ENCODE results near the gene FAIM.
"Not testable (repeated sequence)": the region's sequence is repeated elsewhere in the genome, so short reads cannot be mapped to it uniquely, and the experiment has no call there.

Gene FAIM

GRCh38 chr3:138670407-138670806, 61.8 kb downstream of the FAIM start:
- H3K27ac ChIP-seq, result no peak overlapping the region
- in situ Hi-C loops (cut with HindIII; ENCODE audit: low pct_ligation_motif_present, low sequenced_read_pairs), result no loop called here

DNA sequence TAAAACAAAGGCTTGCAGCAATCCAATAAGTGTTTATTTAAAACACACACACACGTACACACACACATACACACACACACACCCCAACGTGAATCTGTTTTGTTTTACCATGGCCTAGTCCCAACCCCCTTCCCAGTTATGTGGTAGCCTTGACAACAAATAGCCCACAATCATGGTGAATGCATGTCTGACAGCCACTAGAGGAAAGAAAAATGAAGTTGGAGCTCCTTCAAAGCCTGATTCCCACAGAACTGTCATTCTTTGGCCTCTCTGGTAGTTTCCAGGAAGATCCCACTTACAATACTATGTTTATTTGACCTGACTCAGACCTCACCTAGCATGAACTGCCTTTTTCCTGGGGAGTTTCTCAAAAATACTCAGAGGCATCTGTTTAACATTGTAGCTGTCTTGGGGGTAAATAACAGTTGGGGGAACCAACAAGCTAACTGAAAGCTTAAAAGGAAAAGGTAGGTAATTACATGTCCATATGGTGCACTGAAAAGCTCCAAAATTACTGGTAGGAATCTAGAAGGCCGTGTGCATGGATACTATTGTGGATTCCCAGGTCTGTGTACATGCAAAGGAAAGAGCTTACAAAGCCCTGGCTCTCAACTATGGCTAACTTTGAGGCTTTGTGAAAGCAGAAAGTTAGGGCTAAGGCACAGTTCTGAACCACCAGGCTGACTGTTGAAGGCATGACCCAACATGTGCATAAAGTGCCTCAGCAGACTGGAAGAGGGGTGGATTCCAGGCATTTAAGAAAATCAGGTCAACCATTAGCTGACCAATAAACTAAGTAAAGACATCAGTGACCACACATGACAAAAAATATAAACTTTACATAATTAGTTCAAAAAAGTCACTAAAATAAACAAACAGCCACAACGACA, 65.3 kb downstream of the FAIM start:
- Histone ChIP-seq H3K4me3 (ENCODE audit: low read depth, low read length) (no peak overlapping the region), H3K27me3 (replicated peaks) (no peaks in the 10 kb centered on the region), H3K27ac (peak overlapping the region; percentile 20), H3K36me3 (replicated peaks) (no peaks in the 10 kb centered on the region)
- DNase-seq, result peak; percentile 73
- TF ChIP-seq, protein P1, sequence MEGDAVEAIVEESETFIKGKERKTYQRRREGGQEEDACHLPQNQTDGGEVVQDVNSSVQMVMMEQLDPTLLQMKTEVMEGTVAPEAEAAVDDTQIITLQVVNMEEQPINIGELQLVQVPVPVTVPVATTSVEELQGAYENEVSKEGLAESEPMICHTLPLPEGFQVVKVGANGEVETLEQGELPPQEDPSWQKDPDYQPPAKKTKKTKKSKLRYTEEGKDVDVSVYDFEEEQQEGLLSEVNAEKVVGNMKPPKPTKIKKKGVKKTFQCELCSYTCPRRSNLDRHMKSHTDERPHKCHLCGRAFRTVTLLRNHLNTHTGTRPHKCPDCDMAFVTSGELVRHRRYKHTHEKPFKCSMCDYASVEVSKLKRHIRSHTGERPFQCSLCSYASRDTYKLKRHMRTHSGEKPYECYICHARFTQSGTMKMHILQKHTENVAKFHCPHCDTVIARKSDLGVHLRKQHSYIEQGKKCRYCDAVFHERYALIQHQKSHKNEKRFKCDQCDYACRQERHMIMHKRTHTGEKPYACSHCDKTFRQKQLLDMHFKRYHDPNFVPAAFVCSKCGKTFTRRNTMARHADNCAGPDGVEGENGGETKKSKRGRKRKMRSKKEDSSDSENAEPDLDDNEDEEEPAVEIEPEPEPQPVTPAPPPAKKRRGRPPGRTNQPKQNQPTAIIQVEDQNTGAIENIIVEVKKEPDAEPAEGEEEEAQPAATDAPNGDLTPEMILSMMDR (IDR thresholded peaks at IDR 0.05; ENCODE audit: low read depth, low read length, missing control alignments), result no peak
- in situ Hi-C loops (cut with HindIII; ENCODE audit: low pct_ligation_motif_present, low sequenced_read_pairs), result no loop called here

More at GRCh38 chr3:138670407-138670806, 61.8 kb downstream of the FAIM start:
- Histone ChIP-seq H3K36me3 (replicated peaks) (no peaks in the 10 kb centered on the region), H3K27me3 (replicated peaks) (no peaks in the 10 kb centered on the region), H3K4me3 (ENCODE audit: low read depth, low read length) (no peak overlapping the region)
- DNase-seq, result no peak
- TF ChIP-seq, protein P1 (IDR thresholded peaks at IDR 0.05; ENCODE audit: low read depth, low read length, missing control alignments), result no peak

GRCh38 chr3:138675393-138675792, 66.8 kb downstream of the FAIM start:
- Histone ChIP-seq H3K36me3 (replicated peaks) (no peaks in the 10 kb centered on the region), H3K27ac (no peak overlapping the region), H3K4me3 (ENCODE audit: low read depth, low read length) (no peak overlapping the region), H3K27me3 (replicated peaks) (no peaks in the 10 kb centered on the region)
- no peak for DNase-seq
- in situ Hi-C loops (cut with HindIII; ENCODE audit: low pct_ligation_motif_present, low sequenced_read_pairs), result loop anchor here (25.0 kb wide), 1 partner anchor 237 kb away; no protein-coding TSS in a partner anchor
- TF ChIP-seq, protein P1 (IDR thresholded peaks at IDR 0.05; ENCODE audit: low read depth, low read length, missing control alignments), result no peak

DNA sequence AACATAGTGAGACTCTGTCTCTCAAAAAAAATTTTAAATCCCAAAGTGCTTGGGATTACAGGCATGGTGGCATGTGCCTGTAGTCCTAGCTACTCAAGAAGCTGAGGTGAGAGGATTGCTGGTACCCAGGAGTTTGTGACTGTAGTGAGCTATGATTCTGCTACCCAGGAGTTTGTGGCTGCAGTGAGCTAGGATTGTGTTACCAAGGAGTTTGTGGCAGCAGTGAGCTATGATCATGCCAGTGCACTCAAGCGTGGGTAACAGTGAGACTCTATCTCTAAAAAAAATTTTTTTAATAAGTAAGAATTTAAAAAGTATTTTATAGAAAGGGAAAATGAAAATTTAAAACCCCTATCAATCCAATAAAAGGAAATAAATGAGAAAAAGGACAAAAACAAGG, 69.5 kb downstream of the FAIM start:
- H3K4me3 ChIP-seq (ENCODE audit: low read depth, low read length), result no peak overlapping the region
- H3K36me3 ChIP-seq (replicated peaks), result no peaks in the 10 kb centered on the region
- no peaks in the 10 kb centered on the region for H3K27me3 ChIP-seq (replicated peaks)
- TF ChIP-seq, protein P1 (IDR thresholded peaks at IDR 0.05; ENCODE audit: low read depth, low read length, missing control alignments), result no peak
- in situ Hi-C loops (cut with HindIII; ENCODE audit: low pct_ligation_motif_present, low sequenced_read_pairs), result loop anchor here (25.0 kb wide), 1 partner anchor 234 kb away; no protein-coding TSS in a partner anchor
- no peak for DNase-seq
- H3K27ac ChIP-seq, result no peak overlapping the region

DNA sequence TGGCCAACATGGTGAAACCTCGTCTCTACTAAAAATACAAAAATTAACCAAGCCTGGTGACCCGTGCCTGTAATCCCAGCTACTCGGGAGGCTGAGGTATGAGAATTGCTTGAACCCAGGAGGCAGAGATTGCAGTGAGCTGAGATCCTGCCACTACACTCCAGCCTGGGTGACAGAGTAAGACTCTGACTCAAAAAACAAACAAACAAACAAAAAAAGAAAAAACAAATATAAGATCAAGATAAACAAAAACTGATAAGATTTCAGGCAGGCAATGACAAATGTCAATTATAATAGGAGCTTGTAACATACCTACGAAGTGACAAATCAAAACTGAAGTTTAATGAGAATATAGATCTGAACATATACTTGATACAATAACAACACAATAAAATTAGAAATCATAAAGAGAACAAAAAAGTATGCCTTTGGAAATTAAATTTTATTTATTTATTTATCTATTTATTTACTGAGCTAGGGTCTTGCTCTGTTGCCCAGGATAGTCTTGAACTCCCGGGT, 70.4 kb downstream of the FAIM start:
- Histone ChIP-seq H3K4me3 (ENCODE audit: low read depth, low read length) (no peak overlapping the region), H3K27me3 (replicated peaks) (no peaks in the 10 kb centered on the region), H3K27ac (no peak overlapping the region), H3K36me3 (replicated peaks) (no peaks in the 10 kb centered on the region)
- in situ Hi-C loops (cut with HindIII; ENCODE audit: low pct_ligation_motif_present, low sequenced_read_pairs), result loop anchor here (25.0 kb wide), 1 partner anchor 233 kb away; no protein-coding TSS in a partner anchor
- TF ChIP-seq, protein P1 (IDR thresholded peaks at IDR 0.05; ENCODE audit: low read depth, low read length, missing control alignments), result no peak
- no peak for DNase-seq

- not testable (repeated sequence) for H3K36me3 ChIP-seq (replicated peaks); H3K4me3 ChIP-seq (ENCODE audit: low read depth, low read length); H3K27me3 ChIP-seq (replicated peaks); H3K27ac ChIP-seq; DNase-seq
- in situ Hi-C loops (cut with HindIII; ENCODE audit: low pct_ligation_motif_present, low sequenced_read_pairs), result loop anchor here (25.0 kb wide), 1 partner anchor 231 kb away; no protein-coding TSS in a partner anchor
Measured at GRCh38 chr3:138680974-138681373, 72.4 kb downstream of the FAIM start.

All from brain microvascular endothelial cell (primary cell).